ACC112 (cell line): ENCODE measurements around the gene NEK4.

Experiments
- H2AFZ ChIP-seq: fragments of 200-600 bp; sonication (generic); one replicate; pipeline ENCODE4 v1.6.0; 2017; ENCODE audit warnings: antibody characterized with exemption, low read length; ENCODE audit not compliant: unreplicated experiment
- H3K27ac ChIP-seq: fragments of 200-600 bp; sonication (generic); 2 replicates; pipeline ENCODE4 v1.5.1; 2014; ENCODE audit warnings: low read depth, mild to moderate bottlenecking, antibody characterized with exemption, low read length, moderate library complexity
- H3K27me3 ChIP-seq: fragments of 200-600 bp; sonication (generic); 2 replicates; pipeline ENCODE4 v1.6.1; 2014; ENCODE audit warnings: mild to moderate bottlenecking, antibody characterized with exemption, low read length, moderate library complexity, mixed read lengths; ENCODE audit not compliant: insufficient read depth
- H3K36me3 ChIP-seq: fragments of 200-600 bp; sonication (generic); 2 replicates; pipeline ENCODE4 v1.6.1; 2016; ENCODE audit warnings: mild to moderate bottlenecking, antibody characterized with exemption, low read length, moderate library complexity, mixed read lengths; ENCODE audit not compliant: insufficient read depth
- H3K4me1 ChIP-seq: fragments of 200-600 bp; sonication (generic); one replicate; pipeline ENCODE4 v1.6.1; 2016; ENCODE audit warnings: low read length, mixed read lengths; ENCODE audit not compliant: insufficient read depth, unreplicated experiment, control insufficient read depth
- H3K4me3 ChIP-seq: fragments of 200-600 bp; sonication (generic); 2 replicates; pipeline ENCODE4 v1.5.1; 2014; ENCODE audit warnings: mild to moderate bottlenecking, low read depth, low read length
- H3K79me2 ChIP-seq: fragments of 200-600 bp; sonication (generic); one replicate; pipeline ENCODE4 v1.6.0; 2016; ENCODE audit warnings: low read length; ENCODE audit not compliant: control insufficient read depth, unreplicated experiment, insufficient read depth

The NEK4 gene

GRCh38 chr3:52710512-52710911 is 60.2 kb downstream of the NEK4 start:
- no peak overlapping the region for H3K27ac ChIP-seq

GRCh38 chr3:52707585-52707984 is 63.2 kb downstream of the NEK4 start:
- no peak overlapping the region for H3K27ac ChIP-seq
- H3K79me2 ChIP-seq: peaks cover 48% of the 10 kb centered on the region
- H3K4me3 ChIP-seq: peak overlapping the region; percentile 86
- H3K36me3 ChIP-seq: peaks cover 13% of the 10 kb centered on the region
- H3K4me1 ChIP-seq: peaks cover 17% of the 10 kb centered on the region
- H2AFZ ChIP-seq: no peak overlapping the region
- no peaks in the 10 kb centered on the region for H3K27me3 ChIP-seq

More at GRCh38 chr3:52710512-52710911, 60.2 kb downstream of the NEK4 start:
- Histone ChIP-seq H2AFZ (no peak overlapping the region), H3K4me3 (no peak overlapping the region), H3K27me3 (no peaks in the 10 kb centered on the region), H3K79me2 (peaks cover 23% of the 10 kb centered on the region), H3K4me1 (peaks cover 11% of the 10 kb centered on the region), H3K36me3 (peaks cover 13% of the 10 kb centered on the region)

GRCh38 chr3:52705688-52706686 is 64.8 kb downstream of the NEK4 start, which contains the start of the genes GLT8D1 and SPCS1:
Gene GLT8D1 (minus strand): TSS chr3:52705791. CDS start chr3:52700460, 5,331 bp downstream.
Gene SPCS1 (plus strand): TSS chr3:52706106. CDS start chr3:52706247, 141 bp downstream.
- H3K27me3 ChIP-seq: no peaks in the 10 kb centered on the region
- H3K4me3 ChIP-seq: peak within 1 kb of the TSS; percentile 86
- peaks cover 9% of the 10 kb centered on the region for H3K36me3 ChIP-seq
- peak within 1 kb of the TSS; percentile 88 for H2AFZ ChIP-seq
- peak within 1 kb of the TSS; percentile 69 for H3K27ac ChIP-seq
- peaks cover 57% of the 10 kb centered on the region for H3K79me2 ChIP-seq
- peaks cover 17% of the 10 kb centered on the region for H3K4me1 ChIP-seq

- peak overlapping the region; percentile 69 for H3K27ac ChIP-seq
- H3K4me1 ChIP-seq: peaks cover 17% of the 10 kb centered on the region
- no peaks in the 10 kb centered on the region for H3K27me3 ChIP-seq
- peaks cover 9% of the 10 kb centered on the region for H3K36me3 ChIP-seq
- H3K4me3 ChIP-seq: peak overlapping the region; percentile 86
- H3K79me2 ChIP-seq: peaks cover 61% of the 10 kb centered on the region
- peak overlapping the region; percentile 88 for H2AFZ ChIP-seq
Measured at GRCh38 chr3:52705438-52705687, 65.4 kb downstream of the NEK4 start.

- peaks cover 66% of the 10 kb centered on the region for H3K79me2 ChIP-seq
- H3K4me1 ChIP-seq: peaks cover 17% of the 10 kb centered on the region
- peak overlapping the region; percentile 69 for H3K27ac ChIP-seq
- peaks cover 14% of the 10 kb centered on the region for H3K36me3 ChIP-seq
- H3K4me3 ChIP-seq: peak overlapping the region; percentile 86
- H3K27me3 ChIP-seq: no peaks in the 10 kb centered on the region
- H2AFZ ChIP-seq: peak overlapping the region; percentile 88
Measured at GRCh38 chr3:52704611-52705437, 65.9 kb downstream of the NEK4 start.

- peak overlapping the region; percentile 86 for H3K4me3 ChIP-seq
Measured at GRCh38 chr3:52703341-52703740, 67.4 kb downstream of the NEK4 start.

GRCh38 chr3:52697632-52697965 is 73.1 kb downstream of the NEK4 start:
- peak overlapping the region; percentile 55 for H3K27ac ChIP-seq
- H3K4me1 ChIP-seq: peaks cover 5% of the 10 kb centered on the region
- H3K4me3 ChIP-seq: no peak overlapping the region
- no peaks in the 10 kb centered on the region for H3K27me3 ChIP-seq
- H3K79me2 ChIP-seq: peaks cover 23% of the 10 kb centered on the region
- H3K36me3 ChIP-seq: peaks cover 39% of the 10 kb centered on the region
- no peak overlapping the region for H2AFZ ChIP-seq

More at GRCh38 chr3:52703341-52703740, 67.4 kb downstream of the NEK4 start:
- Histone ChIP-seq H3K27ac (no peak overlapping the region), H3K4me1 (peaks cover 17% of the 10 kb centered on the region), H2AFZ (no peak overlapping the region), H3K79me2 (peaks cover 71% of the 10 kb centered on the region), H3K27me3 (no peaks in the 10 kb centered on the region), H3K36me3 (peaks cover 11% of the 10 kb centered on the region)

GRCh38 chr3:52696830-52697631 is 73.7 kb downstream of the NEK4 start:
- no peak overlapping the region for H3K4me3 ChIP-seq

GRCh38 chr3:52695798-52696671 is 74.7 kb downstream of the NEK4 start:
- H3K4me1 ChIP-seq: peaks cover 5% of the 10 kb centered on the region
- peaks cover 18% of the 10 kb centered on the region for H3K79me2 ChIP-seq
- no peak overlapping the region for H3K4me3 ChIP-seq
- H3K27ac ChIP-seq: 0 out of 2 replicates have a peak overlapping the region, but pooled peaks have one; percentile 55
- no peaks in the 10 kb centered on the region for H3K27me3 ChIP-seq
- H2AFZ ChIP-seq: no peak overlapping the region
- H3K36me3 ChIP-seq: peaks cover 46% of the 10 kb centered on the region

More at GRCh38 chr3:52696830-52697631, 73.7 kb downstream of the NEK4 start:
- Histone ChIP-seq H3K4me1 (peaks cover 5% of the 10 kb centered on the region), H3K27ac (peak overlapping the region; percentile 55; the same call in 1 of the 2 replicates), H3K79me2 (peaks cover 18% of the 10 kb centered on the region), H3K27me3 (no peaks in the 10 kb centered on the region), H3K36me3 (peaks cover 41% of the 10 kb centered on the region), H2AFZ (no peak overlapping the region)
